ENCODE measurements around the gene MUC6. TPM values are rescaled to one million over a fixed set of nuclear protein-coding genes. Genes with fewer than 3 reads are reported as not detected.

Gene MUC6
- total RNA-seq, 2 donors from 2014 or later: not detected

GRCh38 chr11:1074244-1075221 lies 38.0 kb upstream of the MUC6 start, which contains the start of gene MUC2:
Gene MUC2 (plus strand): TSS chr11:1074874.
- ATAC-seq: no peak
- DNase-seq: no peak
- intact Hi-C loops (cut with DNase I): no loop called here

- DNase-seq (no peak), ATAC-seq (no peak)
- intact Hi-C loops (cut with DNase I): no loop called here
Measured at GRCh38 chr11:1073851-1074243, 37.3 kb upstream of the MUC6 start.

- peak; percentile 61 to 76 for ATAC-seq
Measured at GRCh38 chr11:1073261-1073724, 36.8 kb upstream of the MUC6 start.

GRCh38 chr11:1072821-1073231 lies 36.3 kb upstream of the MUC6 start:
- DNase-seq (no peak), ATAC-seq (no peak)
- intact Hi-C loops (cut with DNase I): no loop called here

More at GRCh38 chr11:1073261-1073724, 36.8 kb upstream of the MUC6 start:
- intact Hi-C loops (cut with DNase I): no loop called here
- peak; percentile 56 for DNase-seq

- ATAC-seq: peak in 1 of 2 donors; percentile 20
- intact Hi-C loops (cut with DNase I): no loop called here
- DNase-seq: peak; percentile 22
Measured at GRCh38 chr11:1072116-1072820, 35.8 kb upstream of the MUC6 start.

- intact Hi-C loops (cut with DNase I): no loop called here
- DNase-seq: peak; percentile 18
- no peak for ATAC-seq
Measured at GRCh38 chr11:1071571-1072115, 35.1 kb upstream of the MUC6 start.

GRCh38 chr11:1070594-1071462 lies 34.3 kb upstream of the MUC6 start:
- no peak for DNase-seq
- no peak for ATAC-seq
- intact Hi-C loops (cut with DNase I): no loop called here

GRCh38 chr11:1069740-1070139 lies 33.2 kb upstream of the MUC6 start:
- ATAC-seq: no peak
- no peak for DNase-seq
- intact Hi-C loops (cut with DNase I): no loop called here

GRCh38 chr11:1067812-1068496 lies 31.4 kb upstream of the MUC6 start:
- ATAC-seq (no peak), DNase-seq (no peak)
- intact Hi-C loops (cut with DNase I): no loop called here

- intact Hi-C loops (cut with DNase I): no loop called here
- no peak for DNase-seq
- no peak for ATAC-seq
Measured at GRCh38 chr11:1064167-1064566, 27.6 kb upstream of the MUC6 start.

GRCh38 chr11:1062075-1062820 lies 25.7 kb upstream of the MUC6 start:
- no peak for ATAC-seq
- intact Hi-C loops (cut with DNase I): no loop called here
- no peak for DNase-seq

GRCh38 chr11:1060852-1061616 lies 24.5 kb upstream of the MUC6 start:
- DNase-seq: peak; percentile 16
- ATAC-seq: peak in 1 of 2 donors; percentile 22
- intact Hi-C loops (cut with DNase I): no loop called here

- DNase-seq (no peak), ATAC-seq (no peak)
- intact Hi-C loops (cut with DNase I): no loop called here
Measured at GRCh38 chr11:1060410-1060809, 23.9 kb upstream of the MUC6 start.

- intact Hi-C loops (cut with DNase I): loop anchor here in 1 of 2 donors (10.0 kb wide), 1 partner anchor 135 kb away; the partner anchor contains the start of gene AP2A2
- ATAC-seq: no peak
- no peak for DNase-seq
Measured at GRCh38 chr11:1059759-1060158, 23.2 kb upstream of the MUC6 start.

- DNase-seq: no peak
- no peak for ATAC-seq
- intact Hi-C loops (cut with DNase I): loop anchor here in 1 of 2 donors (10.0 kb wide), 1 partner anchor 133 kb away; the partner anchor contains the start of gene AP2A2
Measured at GRCh38 chr11:1057806-1058205, 21.3 kb upstream of the MUC6 start.

- no peak for ATAC-seq
Measured at GRCh38 chr11:1055990-1056771, 19.7 kb upstream of the MUC6 start.

More at GRCh38 chr11:1055990-1056771, 19.7 kb upstream of the MUC6 start:
- intact Hi-C loops (cut with DNase I): loop anchor here in 1 of 2 donors (10.0 kb wide), 1 partner anchor 131 kb away; the partner anchor contains the start of gene AP2A2
- no peak for DNase-seq
